Panc1 (cell line): ENCODE data around the gene MRPL9. TPM values are rescaled to one million over a fixed set of nuclear protein-coding genes. Genes with fewer than 3 reads are reported as not detected.

Experiments
- ATAC-seq: fragments of 200-7000 bp; cut with Tn5 transposase; 2 replicates; pipeline ENCODE4 v1.9.1; 2020; ENCODE audit warnings: mild to moderate bottlenecking, moderate library complexity
- BruUV-seq: library from RNA; stranded (reverse); fragments of 400-500 nt; replicated peaks from 2 replicates; lab custom pipeline; 2021; lab: Mats Ljungman, UMichigan
- CTCF ChIA-PET: fragments of 300-600 bp; sonication (Branson Sonifier 250); formaldehyde crosslinking; loops from one replicate; lab custom pipeline; 2022; ENCODE audit warnings: antibody characterized with exemption; lab: Charles Lee
- POLR2A ChIA-PET: fragments of 300-600 bp; sonication (Branson Sonifier 250); formaldehyde crosslinking; loops from one replicate; lab custom pipeline; 2022; ENCODE audit warnings: antibody characterized with exemption; lab: Charles Lee
- DNase-seq: peaks from one replicate; pipeline ENCODE4 v3.0.0-alpha.2; 2010; ENCODE audit warnings: low read depth, low spot score
- H3K27ac ChIP-seq: 2 replicates; pipeline ENCODE4 v1.5.1; 2011; ENCODE audit warnings: mild to moderate bottlenecking, low read length, inconsistent platforms
- H3K27me3 ChIP-seq: fragments of 200-500 bp; sonication (Bioruptor generic); 2 replicates; pipeline ENCODE4 v1.6.0; 2014; ENCODE audit warnings: low read length, inconsistent platforms; ENCODE audit not compliant: control insufficient read depth, insufficient read depth
- H3K36me3 ChIP-seq: fragments of 200-500 bp; sonication (Bioruptor generic); 2 replicates; pipeline ENCODE4 v1.5.1; 2014; ENCODE audit warnings: inconsistent platforms, mild to moderate bottlenecking, low read length, moderate library complexity; ENCODE audit not compliant: control insufficient read depth, insufficient read depth
- H3K4me1 ChIP-seq: 2 replicates; pipeline ENCODE4 v1.5.1; 2011; ENCODE audit warnings: inconsistent platforms, mild to moderate bottlenecking, low read length, moderate library complexity; ENCODE audit not compliant: control insufficient read depth, insufficient read depth
- H3K4me3 ChIP-seq, 2 experiments: 2 replicates each; pipeline ENCODE4 v1.5.1; 2011 to 2012; ENCODE audit warnings: low read depth in 2 of 2, low read length in 2 of 2, mild to moderate bottlenecking in 2 of 2, inconsistent platforms in 1 of 2, moderate library complexity in 1 of 2
- H3K9me3 ChIP-seq: fragments of 200-500 bp; sonication (Bioruptor generic); 2 replicates; pipeline ENCODE4 v1.5.1; 2014; ENCODE audit warnings: low read depth, mild to moderate bottlenecking, inconsistent platforms, low read length, moderate library complexity; ENCODE audit not compliant: control insufficient read depth, insufficient read depth
- POLR2AphosphoS5 ChIP-seq: IDR thresholded peaks from 2 replicates; pipeline ENCODE4 v1.6.1; 2012; ENCODE audit warnings: mild to moderate bottlenecking, low read depth, low read length, moderate library complexity
- SIN3A ChIP-seq: IDR thresholded peaks from 2 replicates; pipeline ENCODE4 v1.6.1; 2012; ENCODE audit warnings: low read depth, mild to moderate bottlenecking, low read length, moderate library complexity, borderline replicate concordance; ENCODE audit not compliant: insufficient read depth
- TCF7L2 ChIP-seq: IDR thresholded peaks from 2 replicates; pipeline ENCODE4 v1.6.1; 2011; ENCODE audit warnings: mild to moderate bottlenecking, low read depth, low read length, inconsistent platforms
- in situ Hi-C: cut with HindIII; loops from 2 replicates; pipeline ENCODE4 v1.10.0; 2016; ENCODE audit warnings: low sequenced_read_pairs, low pct_unique_long_range_greater_than_20kb
- intact Hi-C: fragments of 100-400 bp; cut with micrococcal nuclease; formaldehyde crosslinking; loops from one replicate; pipeline ENCODE4 v1.10.0; 2022; ENCODE audit not compliant: unreplicated experiment
- total RNA-seq: library from RNA; stranded (reverse); gene quantifications from one replicate; pipeline ENCODE4 v1.2.1, GENCODE V29; 2021; ENCODE audit not compliant: unreplicated experiment
- TF ChIP-seq, protein P1 (sequence below): fragments of 450-650 bp; IDR thresholded peaks from 2 replicates; pipeline ENCODE4 v1.5.1; 2017; ENCODE audit warnings: mild to moderate bottlenecking
- TF ChIP-seq, protein P2 (sequence below), 2 experiments: IDR thresholded peaks; 2 replicates each; pipeline ENCODE4 v1.6.1; 2011 to 2012; ENCODE audit warnings: low read depth in 2 of 2, control low read depth in 1 of 2, low read length in 1 of 2, mild to moderate bottlenecking in 1 of 2, moderate library complexity in 1 of 2; ENCODE audit not compliant: insufficient read depth in 1 of 2

Gene MRPL9
- total RNA-seq, 1 experiment from 2014 or later, result 98.3 TPM

DNA sequence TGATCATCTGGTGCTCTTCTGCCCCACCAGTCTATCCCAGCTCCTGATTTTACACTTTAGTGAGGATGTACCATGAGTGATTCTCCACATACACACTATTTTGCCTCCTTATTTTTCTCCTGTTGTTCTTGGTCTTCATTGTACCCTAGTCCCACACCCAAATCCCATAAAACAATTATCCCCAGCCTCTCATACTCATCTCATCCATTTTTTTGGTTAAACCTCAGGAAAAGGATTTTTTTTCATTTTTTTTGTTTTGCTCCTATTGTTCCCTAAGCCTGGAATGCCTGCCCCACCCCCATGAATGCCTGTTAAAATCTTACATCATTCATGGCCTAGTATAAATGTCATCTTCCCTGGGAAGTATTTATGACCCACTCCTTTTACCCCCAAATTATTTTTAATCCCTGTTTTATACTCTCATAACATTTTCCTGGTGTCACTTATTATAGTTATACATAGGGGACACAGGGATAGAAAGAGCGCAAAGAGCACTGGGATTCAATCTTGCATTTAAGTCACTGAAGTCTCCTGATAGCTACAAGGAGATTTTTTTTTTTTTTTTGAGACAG lies 46.8 kb upstream of the MRPL9 start:
- intact Hi-C loops (no loop called here), in situ Hi-C loops (no loop called here)
- no peak overlapping the region for H3K27ac ChIP-seq
- ChIA-PET CTCF (no interaction called here), POLR2A (no interaction called here)
- no peaks in the 10 kb centered on the region for H3K9me3 ChIP-seq
- peaks cover 3% of the 10 kb centered on the region for H3K4me1 ChIP-seq
- no peaks in the 10 kb centered on the region for H3K27me3 ChIP-seq
- no TSS peak for BruUV-seq
- ATAC-seq (no peak), DNase-seq (no peak)
- TF ChIP-seq, protein P1, sequence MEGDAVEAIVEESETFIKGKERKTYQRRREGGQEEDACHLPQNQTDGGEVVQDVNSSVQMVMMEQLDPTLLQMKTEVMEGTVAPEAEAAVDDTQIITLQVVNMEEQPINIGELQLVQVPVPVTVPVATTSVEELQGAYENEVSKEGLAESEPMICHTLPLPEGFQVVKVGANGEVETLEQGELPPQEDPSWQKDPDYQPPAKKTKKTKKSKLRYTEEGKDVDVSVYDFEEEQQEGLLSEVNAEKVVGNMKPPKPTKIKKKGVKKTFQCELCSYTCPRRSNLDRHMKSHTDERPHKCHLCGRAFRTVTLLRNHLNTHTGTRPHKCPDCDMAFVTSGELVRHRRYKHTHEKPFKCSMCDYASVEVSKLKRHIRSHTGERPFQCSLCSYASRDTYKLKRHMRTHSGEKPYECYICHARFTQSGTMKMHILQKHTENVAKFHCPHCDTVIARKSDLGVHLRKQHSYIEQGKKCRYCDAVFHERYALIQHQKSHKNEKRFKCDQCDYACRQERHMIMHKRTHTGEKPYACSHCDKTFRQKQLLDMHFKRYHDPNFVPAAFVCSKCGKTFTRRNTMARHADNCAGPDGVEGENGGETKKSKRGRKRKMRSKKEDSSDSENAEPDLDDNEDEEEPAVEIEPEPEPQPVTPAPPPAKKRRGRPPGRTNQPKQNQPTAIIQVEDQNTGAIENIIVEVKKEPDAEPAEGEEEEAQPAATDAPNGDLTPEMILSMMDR, result no peak
- TF ChIP-seq POLR2AphosphoS5, result no peak
- TF ChIP-seq TCF7L2, result no peak
- TF ChIP-seq, protein P2, sequence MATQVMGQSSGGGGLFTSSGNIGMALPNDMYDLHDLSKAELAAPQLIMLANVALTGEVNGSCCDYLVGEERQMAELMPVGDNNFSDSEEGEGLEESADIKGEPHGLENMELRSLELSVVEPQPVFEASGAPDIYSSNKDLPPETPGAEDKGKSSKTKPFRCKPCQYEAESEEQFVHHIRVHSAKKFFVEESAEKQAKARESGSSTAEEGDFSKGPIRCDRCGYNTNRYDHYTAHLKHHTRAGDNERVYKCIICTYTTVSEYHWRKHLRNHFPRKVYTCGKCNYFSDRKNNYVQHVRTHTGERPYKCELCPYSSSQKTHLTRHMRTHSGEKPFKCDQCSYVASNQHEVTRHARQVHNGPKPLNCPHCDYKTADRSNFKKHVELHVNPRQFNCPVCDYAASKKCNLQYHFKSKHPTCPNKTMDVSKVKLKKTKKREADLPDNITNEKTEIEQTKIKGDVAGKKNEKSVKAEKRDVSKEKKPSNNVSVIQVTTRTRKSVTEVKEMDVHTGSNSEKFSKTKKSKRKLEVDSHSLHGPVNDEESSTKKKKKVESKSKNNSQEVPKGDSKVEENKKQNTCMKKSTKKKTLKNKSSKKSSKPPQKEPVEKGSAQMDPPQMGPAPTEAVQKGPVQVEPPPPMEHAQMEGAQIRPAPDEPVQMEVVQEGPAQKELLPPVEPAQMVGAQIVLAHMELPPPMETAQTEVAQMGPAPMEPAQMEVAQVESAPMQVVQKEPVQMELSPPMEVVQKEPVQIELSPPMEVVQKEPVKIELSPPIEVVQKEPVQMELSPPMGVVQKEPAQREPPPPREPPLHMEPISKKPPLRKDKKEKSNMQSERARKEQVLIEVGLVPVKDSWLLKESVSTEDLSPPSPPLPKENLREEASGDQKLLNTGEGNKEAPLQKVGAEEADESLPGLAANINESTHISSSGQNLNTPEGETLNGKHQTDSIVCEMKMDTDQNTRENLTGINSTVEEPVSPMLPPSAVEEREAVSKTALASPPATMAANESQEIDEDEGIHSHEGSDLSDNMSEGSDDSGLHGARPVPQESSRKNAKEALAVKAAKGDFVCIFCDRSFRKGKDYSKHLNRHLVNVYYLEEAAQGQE (IDR thresholded peaks at IDR 0.05; ENCODE audit: insufficient read depth in 1 of 2, low read depth in 2 of 2, low read length in 1 of 2), result no peak
- no peak for TF ChIP-seq SIN3A
- no peaks in the 10 kb centered on the region for H3K36me3 ChIP-seq
- no peak overlapping the region for H3K4me3 ChIP-seq

DNA sequence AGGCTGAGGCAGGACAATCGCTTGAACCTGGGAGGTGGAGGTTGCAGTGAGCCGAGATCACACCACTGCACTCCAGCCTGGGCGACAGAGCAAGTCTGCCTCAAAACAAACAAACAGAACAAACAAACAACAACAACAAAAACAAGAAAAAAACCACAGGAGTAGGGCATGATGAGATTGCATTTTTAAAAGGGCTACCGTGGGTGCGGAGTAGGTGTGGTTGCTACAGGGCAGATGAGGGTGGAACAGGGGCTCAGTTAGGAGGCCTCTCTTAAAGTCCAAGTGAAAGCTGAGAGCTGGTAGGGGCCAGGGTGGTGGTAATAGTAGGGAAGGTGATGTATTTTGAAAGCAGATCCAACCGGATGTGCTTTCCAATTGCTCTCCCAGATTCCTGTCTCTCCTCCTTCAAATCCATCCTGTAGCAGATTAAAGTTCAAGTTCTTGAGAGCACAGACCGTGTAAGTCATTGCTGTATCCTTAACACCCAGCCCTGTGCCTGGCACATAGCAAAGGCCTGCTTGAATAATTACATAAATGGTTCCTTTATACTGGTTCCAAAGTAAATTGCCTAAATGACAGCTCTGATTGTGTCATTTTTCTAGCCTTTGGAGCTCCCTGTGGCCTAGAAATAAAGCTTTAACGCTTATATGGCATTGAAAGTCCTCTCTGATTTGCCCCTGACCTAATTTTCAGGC lies 46.1 kb upstream of the MRPL9 start:
- BruUV-seq, result no TSS peak

More for the DNA sequence above, 46.1 kb upstream of the MRPL9 start:
- Histone ChIP-seq H3K27me3 (no peaks in the 10 kb centered on the region), H3K4me3 (no peak overlapping the region), H3K36me3 (no peaks in the 10 kb centered on the region), H3K4me1 (peaks cover 3% of the 10 kb centered on the region), H3K27ac (no peak overlapping the region), H3K9me3 (no peaks in the 10 kb centered on the region)
- CTCF ChIA-PET, result no interaction called here
- DNase-seq, result no peak
- TF ChIP-seq TCF7L2 (no peak), POLR2AphosphoS5 (no peak), SIN3A (no peak)
- TF ChIP-seq, protein P1, result no peak
- TF ChIP-seq, protein P2 (IDR thresholded peaks at IDR 0.05; ENCODE audit: insufficient read depth in 1 of 2, low read depth in 2 of 2, low read length in 1 of 2), result no peak
- POLR2A ChIA-PET, result no interaction called here
- in situ Hi-C loops (no loop called here), intact Hi-C loops (no loop called here)
- no peak for ATAC-seq
